Smooth muscle cell (in vitro differentiated cells): ENCODE results near the gene LCT. TPM values are rescaled to one million over a fixed set of nuclear protein-coding genes. Genes with fewer than 3 reads are reported as not detected.
"Not testable (repeated sequence)": the region's sequence is repeated elsewhere in the genome, so short reads cannot be mapped to it uniquely, and the experiment has no call there.

Experiments
- DNase-seq: peaks from one replicate; lab custom pipeline; 2025; ENCODE audit not compliant: unreplicated experiment; lab: John Stamatoyannopoulos, UW
- H2AFZ ChIP-seq: fragments of 200-600 bp; sonication (generic); 2 replicates; pipeline ENCODE4 v1.6.0; 2016; ENCODE audit warnings: antibody characterized with exemption, low read depth, mild to moderate bottlenecking
- H3F3A ChIP-seq: fragments of 200-600 bp; sonication (generic); 2 replicates; pipeline ENCODE4 v1.6.0; 2017; ENCODE audit warnings: antibody characterized with exemption, low read depth
- H3K27ac ChIP-seq: fragments of 200-600 bp; sonication (generic); 2 replicates; pipeline ENCODE4 v1.5.1; 2016; ENCODE audit warnings: low read depth, mild to moderate bottlenecking
- H3K27me3 ChIP-seq: fragments of 200-600 bp; sonication (generic); 2 replicates; pipeline ENCODE4 v1.6.1; 2016; ENCODE audit warnings: low read depth, mild to moderate bottlenecking
- H3K36me3 ChIP-seq: fragments of 200-600 bp; sonication (generic); 2 replicates; pipeline ENCODE4 v1.5.1; 2016; ENCODE audit warnings: low read depth
- H3K4me1 ChIP-seq: fragments of 200-600 bp; sonication (generic); 2 replicates; pipeline ENCODE4 v1.5.1; 2016; ENCODE audit warnings: low read depth
- H3K4me2 ChIP-seq: fragments of 200-600 bp; sonication (generic); 2 replicates; pipeline ENCODE4 v1.6.0; 2016; ENCODE audit warnings: mild to moderate bottlenecking
- H3K4me3 ChIP-seq: fragments of 200-600 bp; sonication (generic); 2 replicates; pipeline ENCODE4 v1.5.1; 2016; ENCODE audit warnings: mild to moderate bottlenecking
- H3K79me2 ChIP-seq: fragments of 200-600 bp; sonication (generic); 2 replicates; pipeline ENCODE4 v1.6.0; 2016; ENCODE audit warnings: low read depth, mild to moderate bottlenecking
- H3K9ac ChIP-seq: fragments of 200-600 bp; sonication (generic); 2 replicates; pipeline ENCODE4 v1.6.0; 2016; ENCODE audit warnings: low read depth
- H3K9me3 ChIP-seq: fragments of 200-600 bp; sonication (generic); replicated peaks from 2 replicates; pipeline ENCODE4 v1.5.1; 2016; ENCODE audit warnings: low read depth
- H4K20me1 ChIP-seq: fragments of 200-600 bp; sonication (generic); 2 replicates; pipeline ENCODE4 v1.6.0; 2016; ENCODE audit warnings: low read depth
- WGBS: methylation state at CpG from one replicate; pipeline ENCODE4 v1.1.7; 2016; ENCODE audit warnings: low lambda C conversion rate; 5-methylcytosine and 5-hydroxymethylcytosine counted together
- polyA plus RNA-seq: library from polyadenylated mRNA; unstranded; fragments of >200 nt; fragmentation: Nextera tagmentation; extraction: Ambion mirVana; gene quantifications from 2 replicates; pipeline ENCODE4 v1.2.1, GENCODE V29; 2016
- total RNA-seq: library from RNA; depleted of rRNA; stranded (reverse); fragments of >200 nt; gene quantifications from 2 replicates; pipeline ENCODE4 v1.2.3, GENCODE V29; 2014
- TF ChIP-seq, protein P1 (sequence below): fragments of 200-600 bp; sonication (generic); IDR thresholded peaks from 2 replicates; pipeline ENCODE4 v1.5.1; 2017; ENCODE audit warnings: borderline replicate concordance, mild to moderate bottlenecking, antibody characterized with exemption; ENCODE audit not compliant: insufficient read depth, poor library complexity, severe bottlenecking

The LCT gene
- total and polyA plus RNA-seq, 2 experiments from 2014 or later: 0.31 TPM; not detected in 1

GRCh38 chr2:135798762-135799161, 38.2 kb downstream of the LCT start:
- Histone ChIP-seq H3K27ac (no peak overlapping the region), H3F3A (no peaks in the 10 kb centered on the region), H3K9me3 (no peaks in the 10 kb centered on the region), H4K20me1 (no peaks in the 10 kb centered on the region), H3K4me2 (no peak overlapping the region), H2AFZ (no peak overlapping the region), H3K27me3 (no peaks in the 10 kb centered on the region), H3K4me1 (no peaks in the 10 kb centered on the region), H3K9ac (no peak overlapping the region), H3K36me3 (no peaks in the 10 kb centered on the region), H3K79me2 (no peaks in the 10 kb centered on the region), H3K4me3 (no peak overlapping the region)
- TF ChIP-seq, protein P1, sequence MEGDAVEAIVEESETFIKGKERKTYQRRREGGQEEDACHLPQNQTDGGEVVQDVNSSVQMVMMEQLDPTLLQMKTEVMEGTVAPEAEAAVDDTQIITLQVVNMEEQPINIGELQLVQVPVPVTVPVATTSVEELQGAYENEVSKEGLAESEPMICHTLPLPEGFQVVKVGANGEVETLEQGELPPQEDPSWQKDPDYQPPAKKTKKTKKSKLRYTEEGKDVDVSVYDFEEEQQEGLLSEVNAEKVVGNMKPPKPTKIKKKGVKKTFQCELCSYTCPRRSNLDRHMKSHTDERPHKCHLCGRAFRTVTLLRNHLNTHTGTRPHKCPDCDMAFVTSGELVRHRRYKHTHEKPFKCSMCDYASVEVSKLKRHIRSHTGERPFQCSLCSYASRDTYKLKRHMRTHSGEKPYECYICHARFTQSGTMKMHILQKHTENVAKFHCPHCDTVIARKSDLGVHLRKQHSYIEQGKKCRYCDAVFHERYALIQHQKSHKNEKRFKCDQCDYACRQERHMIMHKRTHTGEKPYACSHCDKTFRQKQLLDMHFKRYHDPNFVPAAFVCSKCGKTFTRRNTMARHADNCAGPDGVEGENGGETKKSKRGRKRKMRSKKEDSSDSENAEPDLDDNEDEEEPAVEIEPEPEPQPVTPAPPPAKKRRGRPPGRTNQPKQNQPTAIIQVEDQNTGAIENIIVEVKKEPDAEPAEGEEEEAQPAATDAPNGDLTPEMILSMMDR: no peak
- no peak for DNase-seq
- WGBS: 81% methylated on average over 4 of the region's 4 CpGs

DNA sequence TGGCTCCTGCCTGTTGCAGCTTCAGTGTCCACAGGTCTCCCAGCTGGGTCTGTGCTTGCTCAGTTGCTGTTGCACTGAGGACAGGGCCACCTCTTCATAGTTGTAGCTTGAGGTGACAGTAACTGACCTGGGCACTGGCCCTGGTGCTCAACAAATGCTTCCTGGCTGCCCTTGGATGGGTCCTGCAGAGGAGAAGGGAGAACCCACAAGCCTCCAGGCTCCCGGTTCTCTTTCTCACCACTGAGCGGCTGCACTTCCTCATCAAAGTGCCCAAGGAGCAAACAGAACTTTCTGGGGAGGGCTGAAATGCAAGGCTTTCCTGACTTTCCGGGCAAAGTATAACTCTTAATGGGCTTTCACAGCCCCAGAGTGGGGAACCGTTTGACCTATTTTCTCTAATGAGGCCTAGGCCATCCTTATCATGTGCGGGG, 38.7 kb downstream of the LCT start:
- DNase-seq: no peak
- H3K9me3 ChIP-seq: no peaks in the 10 kb centered on the region
- H3K79me2 ChIP-seq: no peaks in the 10 kb centered on the region
- no peaks in the 10 kb centered on the region for H3K4me1 ChIP-seq
- H3K27me3 ChIP-seq: no peaks in the 10 kb centered on the region
- H3F3A ChIP-seq: no peaks in the 10 kb centered on the region
- H3K4me2 ChIP-seq: no peak overlapping the region
- TF ChIP-seq, protein P1: no peak
- H3K27ac ChIP-seq: no peak overlapping the region
- H3K9ac ChIP-seq: no peak overlapping the region
- H3K36me3 ChIP-seq: no peaks in the 10 kb centered on the region
- no peak overlapping the region for H3K4me3 ChIP-seq
- no peak overlapping the region for H2AFZ ChIP-seq
- H4K20me1 ChIP-seq: no peaks in the 10 kb centered on the region
- WGBS: 77% methylated on average over 5 of the region's 5 CpGs

DNA sequence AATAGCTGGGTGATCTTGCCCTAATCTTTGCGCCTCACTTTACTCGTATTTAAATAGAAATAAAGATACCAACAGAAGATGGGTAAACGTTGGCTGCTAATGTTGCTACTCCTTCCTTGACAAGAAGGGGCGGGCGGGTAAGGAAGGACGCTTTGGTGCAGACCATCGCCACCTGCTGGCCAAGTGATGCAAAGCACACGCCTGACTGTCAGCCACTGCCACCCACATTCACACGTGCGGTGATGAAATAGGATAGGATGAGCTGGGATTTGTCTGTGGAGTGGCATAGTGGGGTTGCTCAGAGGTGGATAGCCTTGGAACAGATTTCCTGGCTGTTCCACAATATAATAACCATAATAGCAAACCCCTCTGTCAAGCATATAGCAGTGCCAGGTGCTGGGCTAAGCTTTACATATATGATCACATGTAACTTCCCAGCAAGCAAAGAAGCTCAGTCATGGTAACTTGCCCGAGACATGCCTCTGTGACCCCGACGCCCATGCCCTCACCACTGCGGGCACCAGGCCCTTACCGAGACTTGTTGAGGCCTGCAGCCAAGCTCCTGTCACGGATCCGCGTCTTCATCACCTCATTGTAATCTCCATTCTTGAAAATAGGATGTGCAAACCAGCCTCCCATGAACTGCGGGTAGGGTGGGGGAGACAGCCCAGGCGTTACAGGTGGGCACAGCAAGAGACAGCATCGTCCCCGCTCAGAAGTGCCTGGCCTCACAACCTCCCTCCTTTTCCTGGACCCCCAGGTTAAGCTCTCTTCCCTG, 39.3 kb downstream of the LCT start:
- Histone ChIP-seq H3K27ac (no peak overlapping the region), H3K9me3 (no peaks in the 10 kb centered on the region), H3K79me2 (no peaks in the 10 kb centered on the region), H3F3A (no peaks in the 10 kb centered on the region), H3K4me1 (no peaks in the 10 kb centered on the region), H2AFZ (no peak overlapping the region), H3K27me3 (no peaks in the 10 kb centered on the region), H4K20me1 (no peaks in the 10 kb centered on the region), H3K9ac (no peak overlapping the region), H3K36me3 (no peaks in the 10 kb centered on the region), H3K4me2 (no peak overlapping the region), H3K4me3 (no peak overlapping the region)
- TF ChIP-seq, protein P1: peak; percentile 90
- DNase-seq: peak; percentile 21
- WGBS: 51% methylated on average over 22 of the region's 22 CpGs

- TF ChIP-seq, protein P1: no peak
- Histone ChIP-seq H3K36me3 (no peaks in the 10 kb centered on the region), H3K4me1 (no peaks in the 10 kb centered on the region), H2AFZ (no peak overlapping the region), H3K9ac (no peak overlapping the region), H3F3A (no peaks in the 10 kb centered on the region), H3K79me2 (no peaks in the 10 kb centered on the region), H3K4me2 (no peak overlapping the region), H3K27ac (no peak overlapping the region), H4K20me1 (no peaks in the 10 kb centered on the region), H3K4me3 (no peak overlapping the region), H3K9me3 (no peaks in the 10 kb centered on the region), H3K27me3 (no peaks in the 10 kb centered on the region)
- 99% methylated on average over 8 of the region's 8 CpGs for WGBS
- no peak for DNase-seq
Observed at GRCh38 chr2:135796606-135797005, 40.4 kb downstream of the LCT start.

- H4K20me1 ChIP-seq, H3K9me3 ChIP-seq, H3K79me2 ChIP-seq, H3K4me3 ChIP-seq, DNase-seq, H3K9ac ChIP-seq, H3K27me3 ChIP-seq, H3K36me3 ChIP-seq, H3F3A ChIP-seq, H2AFZ ChIP-seq, H3K4me1 ChIP-seq, H3K27ac ChIP-seq, H3K4me2 ChIP-seq: not testable (repeated sequence)
- 90% methylated on average over 4 of the region's 4 CpGs for WGBS
Observed at GRCh38 chr2:135795641-135796040, 41.3 kb downstream of the LCT start.
